Forelimb muscle (tissue), 1 donor: ENCODE data around the gene CREB3. TPM values are rescaled to one million over a fixed set of nuclear protein-coding genes. Genes with fewer than 3 reads are reported as not detected.

Experiments
- DNase-seq: peaks from one replicate; pipeline ENCODE4 v3.0.0-alpha.2; 2013; ENCODE audit warnings: low read depth
- polyA plus RNA-seq: library from polyadenylated mRNA; unstranded; fragments of 120-200 nt; gene quantifications from one replicate; pipeline ENCODE4 v1.2.1, GENCODE V29; 2013; ENCODE audit not compliant: insufficient read length

The CREB3 gene
- polyA plus RNA-seq, 1 donor, result 23.5 TPM

- no peak for DNase-seq
Measured at GRCh38 chr9:35726931-35727330, 5.5 kb upstream of the CREB3 start.

GRCh38 chr9:35727676-35728040, 4.8 kb upstream of the CREB3 start:
- no peak for DNase-seq

GRCh38 chr9:35728041-35728971, 4.2 kb upstream of the CREB3 start:
- DNase-seq, result no peak

- DNase-seq, result no peak
Measured at GRCh38 chr9:35729101-35729500, 3.4 kb upstream of the CREB3 start.

GRCh38 chr9:35729700-35730485, 2.6 kb upstream of the CREB3 start:
- DNase-seq, result no peak

- DNase-seq, result no peak
Measured at GRCh38 chr9:35730486-35730854, 2.0 kb upstream of the CREB3 start.

GRCh38 chr9:35731415-35732184, 866 bp upstream of the CREB3 start:
- DNase-seq, result no peak

- DNase-seq, result no peak
Measured at GRCh38 chr9:35732800-35733541, 505 bp downstream of the CREB3 start.

GRCh38 chr9:35734096-35734495, 1.6 kb downstream of the CREB3 start:
- no peak for DNase-seq

- DNase-seq, result no peak
Measured at GRCh38 chr9:35736201-35736633, 3.8 kb downstream of the CREB3 start.

GRCh38 chr9:35737143-35737542, 4.7 kb downstream of the CREB3 start:
- DNase-seq, result no peak

- DNase-seq, result no peak
Measured at GRCh38 chr9:35738186-35738585, 5.7 kb downstream of the CREB3 start.

GRCh38 chr9:35738924-35739323, 6.5 kb downstream of the CREB3 start:
- no peak for DNase-seq

- DNase-seq, result no peak
Measured at GRCh38 chr9:35740243-35740642, 7.8 kb downstream of the CREB3 start.

- no peak for DNase-seq
Measured at GRCh38 chr9:35741740-35742139, 9.3 kb downstream of the CREB3 start.

- DNase-seq, result no peak
Measured at GRCh38 chr9:35743452-35743851, 11.0 kb downstream of the CREB3 start.

- no peak for DNase-seq
Measured at GRCh38 chr9:35743880-35744518, 11.5 kb downstream of the CREB3 start.

- DNase-seq, result no peak
Measured at GRCh38 chr9:35745569-35745968, 13.1 kb downstream of the CREB3 start.

GRCh38 chr9:35746583-35746982, 14.1 kb downstream of the CREB3 start:
- no peak for DNase-seq

- DNase-seq, result no peak
Measured at GRCh38 chr9:35748242-35748857, 15.9 kb downstream of the CREB3 start.
